ENCODE results near the gene NOX3.

DNA sequence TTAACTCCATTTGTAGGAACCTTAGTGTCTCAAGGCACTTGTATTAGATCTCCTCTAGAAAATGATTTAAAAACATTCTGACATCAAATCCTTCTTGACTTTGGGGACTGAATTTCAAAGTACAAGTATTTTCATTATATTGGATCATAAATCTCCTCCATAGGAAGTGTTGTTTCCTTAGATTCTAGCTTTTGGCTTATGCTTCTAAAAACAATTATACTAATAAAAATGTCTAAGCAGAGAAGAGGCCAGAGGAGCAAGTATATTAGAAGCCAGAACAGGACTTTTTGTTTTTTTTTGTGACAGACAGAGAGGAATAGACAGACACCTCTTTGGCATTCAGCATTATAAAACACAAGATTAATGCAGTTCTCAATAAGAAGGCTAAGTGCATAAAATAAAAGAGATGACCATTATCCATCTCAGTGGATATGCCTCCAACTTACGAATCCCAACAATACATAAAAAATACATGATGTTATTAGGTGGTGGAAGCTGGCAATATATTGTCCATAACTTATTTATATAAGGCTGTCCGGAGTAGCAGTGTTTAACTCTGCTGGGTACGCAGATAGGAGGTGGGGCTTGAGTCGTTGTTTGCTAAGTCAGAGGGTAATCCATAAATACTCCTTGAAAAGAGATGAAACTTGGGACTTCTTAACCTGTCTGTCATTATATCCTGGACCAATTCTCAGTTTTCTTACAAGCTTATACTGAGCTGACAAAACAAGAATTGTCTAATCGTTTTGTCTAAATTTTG is 31.9 kb upstream of the NOX3 start:
- TF ChIP-seq, protein P1, sequence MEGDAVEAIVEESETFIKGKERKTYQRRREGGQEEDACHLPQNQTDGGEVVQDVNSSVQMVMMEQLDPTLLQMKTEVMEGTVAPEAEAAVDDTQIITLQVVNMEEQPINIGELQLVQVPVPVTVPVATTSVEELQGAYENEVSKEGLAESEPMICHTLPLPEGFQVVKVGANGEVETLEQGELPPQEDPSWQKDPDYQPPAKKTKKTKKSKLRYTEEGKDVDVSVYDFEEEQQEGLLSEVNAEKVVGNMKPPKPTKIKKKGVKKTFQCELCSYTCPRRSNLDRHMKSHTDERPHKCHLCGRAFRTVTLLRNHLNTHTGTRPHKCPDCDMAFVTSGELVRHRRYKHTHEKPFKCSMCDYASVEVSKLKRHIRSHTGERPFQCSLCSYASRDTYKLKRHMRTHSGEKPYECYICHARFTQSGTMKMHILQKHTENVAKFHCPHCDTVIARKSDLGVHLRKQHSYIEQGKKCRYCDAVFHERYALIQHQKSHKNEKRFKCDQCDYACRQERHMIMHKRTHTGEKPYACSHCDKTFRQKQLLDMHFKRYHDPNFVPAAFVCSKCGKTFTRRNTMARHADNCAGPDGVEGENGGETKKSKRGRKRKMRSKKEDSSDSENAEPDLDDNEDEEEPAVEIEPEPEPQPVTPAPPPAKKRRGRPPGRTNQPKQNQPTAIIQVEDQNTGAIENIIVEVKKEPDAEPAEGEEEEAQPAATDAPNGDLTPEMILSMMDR (IDR thresholded peaks at IDR 0.05; ENCODE audit: low read depth, low read length, poor library complexity, severe bottlenecking) = no peak
- TF ChIP-seq EZH2phosphoT487 (IDR thresholded peaks at IDR 0.05; ENCODE audit: borderline replicate concordance, low read length) = no peak

All from DOHH2 (cell line).